BE2C (cell line): ENCODE data around the gene IL2RA.

ENCODE experiments used
- DNase-seq: peaks from one replicate; pipeline ENCODE4 v3.0.0-alpha.2; 2020
- H3K27me3 ChIP-seq: fragments of 250-450 bp; sonication (Bioruptor Pico); 2 replicates; pipeline ENCODE4 v1.5.1; 2020; ENCODE audit warnings: mild to moderate bottlenecking
- H3K36me3 ChIP-seq: fragments of 250-450 bp; sonication (Bioruptor Pico); 2 replicates; pipeline ENCODE4 v1.5.1; 2020; ENCODE audit warnings: mild to moderate bottlenecking
- H3K4me1 ChIP-seq: fragments of 250-450 bp; sonication (Bioruptor Pico); 2 replicates; pipeline ENCODE4 v1.5.1; 2020
- H3K4me3 ChIP-seq: 2 replicates; pipeline ENCODE4 v1.5.1; 2011; ENCODE audit warnings: low read depth, low read length
- H3K9me3 ChIP-seq: fragments of 250-450 bp; sonication (Bioruptor Pico); 2 replicates; pipeline ENCODE4 v1.5.1; 2020
- CTCF ChIP-seq: IDR thresholded peaks from 2 replicates; pipeline ENCODE4 v1.5.1; 2012; ENCODE audit warnings: mild to moderate bottlenecking, low read depth, low read length

The IL2RA gene

GRCh38 chr10:6050801-6051445, 11.2 kb downstream of the IL2RA start:
- Histone ChIP-seq H3K4me1 (no peaks in the 10 kb centered on the region), H3K4me3 (peak overlapping the region; percentile 47), H3K9me3 (no peaks in the 10 kb centered on the region), H3K27me3 (peaks cover 8% of the 10 kb centered on the region; the same call in 1 of the 2 replicates), H3K36me3 (no peaks in the 10 kb centered on the region)
- no peak for TF ChIP-seq CTCF
- no peak for DNase-seq

- no peak for DNase-seq
- no peaks in the 10 kb centered on the region for H3K9me3 ChIP-seq
- TF ChIP-seq CTCF: no peak
- peaks cover 8% of the 10 kb centered on the region; the same call in 1 of the 2 replicates for H3K27me3 ChIP-seq
- H3K4me1 ChIP-seq: no peaks in the 10 kb centered on the region
- no peak overlapping the region for H3K4me3 ChIP-seq
- no peaks in the 10 kb centered on the region for H3K36me3 ChIP-seq
These were observed 13.2 kb downstream of the IL2RA start for GRCh38 chr10:6049031-6049400.

- Histone ChIP-seq H3K9me3 (no peaks in the 10 kb centered on the region), H3K36me3 (no peaks in the 10 kb centered on the region), H3K27me3 (peaks cover 10% of the 10 kb centered on the region; the same call in 1 of the 2 replicates), H3K4me3 (no peak overlapping the region), H3K4me1 (no peaks in the 10 kb centered on the region)
- DNase-seq: no peak
- no peak for TF ChIP-seq CTCF
These were observed 13.7 kb downstream of the IL2RA start for GRCh38 chr10:6048281-6049030.

GRCh38 chr10:6047847-6048246, 14.3 kb downstream of the IL2RA start:
- DNase-seq: no peak
- Histone ChIP-seq H3K4me3 (no peak overlapping the region), H3K27me3 (peaks cover 11% of the 10 kb centered on the region; the same call in 1 of the 2 replicates), H3K4me1 (no peaks in the 10 kb centered on the region), H3K9me3 (no peaks in the 10 kb centered on the region), H3K36me3 (no peaks in the 10 kb centered on the region)
- TF ChIP-seq CTCF: no peak

- TF ChIP-seq CTCF: no peak
- no peak overlapping the region for H3K4me3 ChIP-seq
- no peak for DNase-seq
These were observed 15.2 kb downstream of the IL2RA start for GRCh38 chr10:6046773-6047611.

More at GRCh38 chr10:6046773-6047611, 15.2 kb downstream of the IL2RA start:
- H3K27me3 ChIP-seq: peaks cover 7% of the 10 kb centered on the region; the same call in 1 of the 2 replicates
- no peaks in the 10 kb centered on the region for H3K36me3 ChIP-seq
- H3K9me3 ChIP-seq: no peaks in the 10 kb centered on the region
- H3K4me1 ChIP-seq: no peaks in the 10 kb centered on the region
